HG03045 (cell line): ENCODE data around the gene TNRC18.
"Not testable (repeated sequence)": the region's sequence is repeated elsewhere in the genome, so short reads cannot be mapped to it uniquely, and the experiment has no call there.

Experiments used
- ATAC-seq: cut with Tn5 transposase; IDR thresholded peaks from one replicate; pipeline ENCODE4 v1.9.1; 2021; ENCODE audit warnings: mild to moderate bottlenecking, moderate library complexity; ENCODE audit not compliant: unreplicated experiment

Gene TNRC18

DNA sequence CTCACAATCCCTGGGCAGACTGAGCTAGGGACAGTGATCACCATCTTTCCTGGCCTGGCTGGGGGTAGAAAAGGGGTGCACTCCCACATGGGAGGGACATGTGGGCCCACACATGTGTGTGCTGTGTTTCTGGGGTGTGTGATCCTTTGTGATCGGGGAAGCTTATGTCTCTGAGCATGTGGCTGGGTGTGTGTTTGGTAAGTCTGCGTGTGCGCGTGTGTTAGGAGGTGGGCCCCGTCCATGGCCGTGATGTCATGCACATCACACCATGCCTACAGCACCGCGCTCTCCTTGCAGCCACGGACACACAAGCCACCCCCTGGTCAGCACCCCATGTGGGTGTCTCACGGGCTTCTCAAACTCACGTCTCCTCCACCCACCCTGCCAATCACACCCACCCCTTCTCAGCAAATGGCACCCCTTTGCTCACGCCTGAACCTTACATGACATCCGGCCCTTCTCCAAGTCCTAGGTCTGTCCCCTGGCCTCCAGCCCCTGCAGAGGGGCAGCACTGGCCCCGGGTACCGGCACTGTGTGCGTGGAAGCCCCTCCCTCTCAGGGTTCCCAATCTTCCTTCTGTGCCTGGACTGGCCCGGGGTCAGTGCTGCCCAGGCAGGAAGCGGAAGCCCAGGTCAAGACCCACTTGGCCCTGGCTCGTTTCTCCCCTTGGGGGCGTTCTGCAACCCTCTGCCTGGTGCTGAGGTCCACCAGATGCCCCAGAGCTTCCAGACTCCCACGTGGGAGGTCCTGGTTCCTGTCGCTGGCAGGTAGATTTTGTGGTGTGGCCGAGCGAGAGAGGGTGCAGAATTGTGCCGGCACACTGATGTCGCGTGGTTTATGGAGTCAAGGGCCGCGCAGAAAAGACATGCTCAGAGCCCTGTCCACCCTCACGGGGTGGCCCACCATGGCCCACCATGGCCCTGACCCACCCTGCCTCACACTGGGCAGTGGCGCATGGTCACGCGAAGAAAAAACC is 128.3 kb downstream of the TNRC18 start:
- ATAC-seq: no peak

DNA sequence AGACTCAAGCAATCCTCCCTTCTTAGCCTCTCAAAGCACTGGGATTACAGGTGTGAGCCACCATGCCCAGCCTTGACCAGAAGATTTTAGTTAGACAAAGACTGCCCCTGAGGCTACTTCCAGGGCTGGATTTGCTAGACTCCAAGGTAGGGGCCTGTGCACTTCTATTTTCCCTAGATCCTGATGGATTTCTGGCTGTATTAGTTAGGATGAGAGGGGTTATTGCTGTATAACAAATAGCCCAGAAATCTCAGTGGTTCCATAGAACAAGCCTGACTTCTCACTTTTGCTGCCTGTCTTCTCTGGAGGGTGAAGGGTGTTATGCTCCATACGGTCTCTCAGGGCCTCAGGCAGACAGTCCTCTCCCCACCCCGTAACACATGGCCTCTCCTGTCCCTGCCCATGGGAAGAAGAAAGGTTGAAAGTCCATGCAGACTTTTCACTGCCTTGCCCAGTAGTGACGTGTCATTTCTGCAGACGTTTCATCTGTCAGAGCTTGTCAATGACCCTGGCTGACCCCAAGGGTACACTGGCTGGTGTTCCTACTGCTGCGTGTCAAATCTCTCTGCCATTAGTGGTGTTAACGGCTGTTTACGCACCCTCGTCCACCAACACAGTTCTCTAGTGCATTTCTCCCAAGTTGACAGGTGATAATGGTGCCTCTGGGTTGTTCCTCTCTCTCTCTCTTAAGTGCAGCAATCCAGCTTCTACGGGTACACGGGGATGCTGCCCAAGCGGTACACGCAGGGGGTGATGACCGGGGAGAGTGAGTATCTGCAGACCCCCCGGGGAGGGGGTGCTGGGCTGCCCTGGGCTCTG is 129.3 kb downstream of the TNRC18 start:
- ATAC-seq: no peak

DNA sequence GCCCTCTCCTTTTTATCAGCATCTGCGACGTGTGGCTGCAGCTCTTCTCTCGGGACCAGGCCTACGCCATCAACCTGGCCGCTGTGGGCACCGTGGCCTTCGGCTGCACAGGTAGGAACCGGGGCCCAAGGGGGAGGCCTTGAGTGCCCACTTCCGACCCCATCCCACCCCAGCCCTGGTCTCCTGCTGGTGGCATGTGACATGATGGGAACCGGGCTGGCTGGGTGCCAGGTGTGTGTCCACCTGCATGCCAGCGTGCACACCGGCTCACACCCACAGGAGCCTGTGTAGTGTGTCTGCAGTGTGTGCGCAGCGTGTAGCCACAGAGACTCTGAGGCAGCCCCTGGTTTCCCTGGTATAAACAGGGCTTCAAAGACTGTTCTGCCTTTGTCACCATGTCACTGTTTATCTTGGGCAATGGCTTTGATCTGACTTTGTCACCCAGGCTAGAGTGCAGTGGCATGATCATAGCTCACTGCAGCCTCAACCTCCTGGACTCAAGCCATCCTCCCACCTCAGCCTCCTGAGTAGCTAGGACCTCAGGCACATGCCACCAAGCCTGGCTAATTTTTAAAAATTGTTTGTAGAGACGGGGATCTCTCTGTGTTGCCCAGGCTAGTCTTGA is 131.8 kb downstream of the TNRC18 start:
- not testable (repeated sequence) for ATAC-seq

DNA sequence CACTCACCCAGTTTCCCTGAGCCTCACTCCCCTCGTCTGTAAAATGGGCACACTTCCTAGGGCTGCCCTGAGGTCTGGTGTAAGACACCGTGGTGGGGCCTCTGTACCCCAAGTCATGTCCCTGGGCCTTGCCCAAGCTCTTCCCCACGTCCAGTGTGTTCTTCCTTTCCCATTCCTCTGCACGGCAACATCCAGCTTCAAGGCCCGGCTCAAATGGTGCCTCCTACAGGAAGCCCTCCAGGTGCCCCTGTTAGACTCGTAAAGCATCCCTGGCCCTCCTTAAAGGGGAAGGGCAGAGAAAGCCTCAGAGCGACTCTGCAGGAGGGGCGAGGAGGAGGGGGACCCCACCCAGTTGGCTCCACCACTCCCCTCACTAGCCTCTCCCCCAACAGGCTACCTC is 132.3 kb downstream of the TNRC18 start:
- no peak for ATAC-seq

DNA sequence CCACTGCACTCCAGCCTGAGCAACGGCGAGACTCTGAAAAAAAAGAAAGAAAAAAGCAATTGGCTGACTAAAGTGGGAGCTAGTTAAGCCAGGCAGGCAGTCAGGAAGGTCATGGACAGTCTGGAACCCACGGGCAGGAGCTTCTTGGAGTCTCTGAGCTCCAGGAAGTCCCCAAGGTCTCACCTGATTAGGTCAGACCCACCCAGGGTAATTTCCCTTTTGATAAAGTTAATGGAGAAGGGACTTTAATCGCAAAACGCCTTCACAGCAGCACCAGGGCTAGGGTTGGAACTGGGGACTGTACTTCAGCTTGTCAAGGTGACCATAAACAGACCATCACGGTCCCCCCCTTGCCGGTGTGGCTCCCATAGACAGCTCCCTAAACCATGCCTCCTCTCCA is 134.3 kb downstream of the TNRC18 start:
- no peak for ATAC-seq

DNA sequence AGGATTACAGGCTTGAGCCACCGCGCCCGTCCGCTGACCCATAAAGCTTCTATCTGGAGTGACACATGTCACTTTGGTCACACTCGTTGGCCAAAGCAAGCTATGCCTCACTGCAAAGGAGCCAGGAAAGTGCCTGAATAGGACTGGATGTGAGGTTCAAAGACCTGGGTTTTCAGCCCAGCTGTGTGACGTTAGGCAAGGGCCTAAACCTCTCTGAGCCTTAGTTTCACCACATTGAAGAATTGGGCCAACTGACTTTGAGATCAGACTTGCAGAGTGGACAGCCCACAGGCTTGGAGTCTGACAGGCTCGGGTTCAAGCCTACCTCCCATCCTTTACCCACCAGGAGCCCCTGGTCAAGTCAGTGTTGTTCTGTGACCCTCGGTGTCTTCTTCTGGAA is 135.1 kb downstream of the TNRC18 start:
- not testable (repeated sequence) for ATAC-seq

DNA sequence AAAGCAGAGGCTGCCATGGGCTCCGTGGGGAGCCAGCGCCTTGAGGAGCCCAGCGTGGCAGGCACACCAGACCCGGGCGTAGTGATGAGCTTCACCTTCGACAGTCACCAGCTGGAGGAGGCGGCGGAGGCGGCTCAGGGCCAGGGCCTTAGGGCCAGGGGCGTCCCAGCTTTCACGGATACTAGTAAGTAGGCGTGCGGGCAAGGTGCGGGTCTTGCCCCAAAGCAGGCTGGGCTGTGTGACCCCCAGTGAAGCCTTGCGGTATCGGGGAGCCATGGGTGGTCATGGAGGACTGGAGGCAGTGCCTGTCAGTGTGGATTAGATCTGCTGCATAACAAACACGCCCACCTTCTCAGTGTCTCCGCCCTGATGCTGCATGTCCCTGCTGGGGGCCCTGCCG is 135.8 kb downstream of the TNRC18 start:
- ATAC-seq: no peak

DNA sequence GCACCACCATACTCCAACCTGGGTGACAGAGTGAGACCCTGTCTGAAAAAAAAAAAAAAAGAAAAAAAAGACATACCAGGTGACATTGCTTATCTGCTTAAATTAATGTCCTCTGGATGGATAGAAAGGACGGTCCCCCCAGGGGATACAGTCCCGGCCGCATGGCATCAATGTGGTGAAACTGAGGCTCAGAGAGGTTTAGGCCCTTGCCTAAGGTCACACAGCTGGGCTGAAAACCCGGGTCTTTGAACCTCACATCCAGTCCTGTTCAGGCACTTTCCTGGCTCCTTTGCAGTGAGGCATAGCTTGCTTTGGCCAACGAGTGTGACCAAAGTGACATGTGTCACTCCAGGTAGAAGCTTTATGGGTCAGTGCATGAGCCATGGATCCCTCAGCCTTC is 136.3 kb downstream of the TNRC18 start:
- not testable (repeated sequence) for ATAC-seq

DNA sequence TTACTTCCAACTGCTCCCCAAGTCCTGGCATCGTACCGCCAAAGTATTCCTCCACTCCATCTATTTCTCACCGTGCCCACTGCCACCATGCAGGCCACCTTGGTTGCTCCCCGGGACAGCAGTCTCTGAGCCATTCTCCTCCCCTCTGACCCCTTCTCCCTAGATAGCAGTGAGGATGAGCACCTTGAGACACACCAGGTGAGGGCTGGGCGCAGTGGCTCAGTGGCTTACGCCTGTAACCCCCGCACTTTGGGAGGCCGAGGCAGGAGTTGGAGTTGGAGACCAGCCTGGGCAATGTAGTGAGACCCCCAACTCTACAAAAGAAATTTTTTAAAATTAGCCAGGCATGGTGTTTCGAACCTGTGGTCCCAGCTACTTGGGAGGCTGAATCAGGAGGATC is 136.7 kb downstream of the TNRC18 start:
- no peak for ATAC-seq

DNA sequence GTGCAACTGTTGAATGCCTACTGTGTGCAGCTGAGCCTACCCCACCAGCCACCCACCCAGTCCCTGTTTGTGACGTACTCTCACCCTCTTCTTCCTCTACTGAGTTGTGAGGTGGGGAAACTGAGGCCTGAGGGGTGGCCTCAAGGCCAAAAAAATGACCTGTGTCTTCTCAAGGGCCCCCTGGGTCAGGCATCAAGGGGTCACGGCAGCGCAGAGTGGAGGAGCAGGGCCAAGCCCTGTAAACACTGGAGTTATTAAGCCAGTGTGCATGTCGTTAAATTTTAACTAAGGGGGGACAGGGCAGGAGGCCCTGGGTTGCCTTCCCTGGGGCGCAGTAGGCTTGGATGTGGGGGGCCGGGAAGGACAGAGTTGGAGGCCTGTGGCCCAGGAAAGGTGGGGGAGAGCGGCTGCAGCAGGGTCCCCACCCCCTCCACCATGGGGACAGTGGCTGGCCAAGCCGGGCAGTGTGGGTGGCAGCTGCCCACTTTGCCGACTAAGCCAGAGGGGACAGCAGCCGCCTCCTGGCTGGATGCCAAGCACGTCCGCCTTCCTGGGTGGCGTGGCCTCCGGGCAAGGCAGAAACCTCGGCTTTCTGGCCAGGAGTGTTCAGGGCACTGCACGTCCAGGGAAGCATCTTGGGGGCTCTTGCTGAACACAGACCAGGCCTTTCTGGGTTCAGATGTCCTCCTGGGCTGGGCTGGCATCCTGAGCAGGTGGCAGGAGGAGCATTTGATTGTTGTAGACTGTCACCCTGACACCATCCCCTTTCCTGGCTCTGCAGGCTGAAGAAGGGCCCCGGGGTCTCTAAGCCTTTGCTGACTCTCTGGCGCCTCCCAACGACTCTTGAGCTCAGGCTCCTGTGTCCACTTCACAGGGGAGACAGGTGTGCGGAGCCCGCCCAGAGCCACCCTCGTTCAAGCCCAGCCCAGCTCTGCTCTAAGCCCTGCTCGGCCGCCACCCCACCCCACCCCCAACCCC is 139.0 kb downstream of the TNRC18 start:
- no peak for ATAC-seq

DNA sequence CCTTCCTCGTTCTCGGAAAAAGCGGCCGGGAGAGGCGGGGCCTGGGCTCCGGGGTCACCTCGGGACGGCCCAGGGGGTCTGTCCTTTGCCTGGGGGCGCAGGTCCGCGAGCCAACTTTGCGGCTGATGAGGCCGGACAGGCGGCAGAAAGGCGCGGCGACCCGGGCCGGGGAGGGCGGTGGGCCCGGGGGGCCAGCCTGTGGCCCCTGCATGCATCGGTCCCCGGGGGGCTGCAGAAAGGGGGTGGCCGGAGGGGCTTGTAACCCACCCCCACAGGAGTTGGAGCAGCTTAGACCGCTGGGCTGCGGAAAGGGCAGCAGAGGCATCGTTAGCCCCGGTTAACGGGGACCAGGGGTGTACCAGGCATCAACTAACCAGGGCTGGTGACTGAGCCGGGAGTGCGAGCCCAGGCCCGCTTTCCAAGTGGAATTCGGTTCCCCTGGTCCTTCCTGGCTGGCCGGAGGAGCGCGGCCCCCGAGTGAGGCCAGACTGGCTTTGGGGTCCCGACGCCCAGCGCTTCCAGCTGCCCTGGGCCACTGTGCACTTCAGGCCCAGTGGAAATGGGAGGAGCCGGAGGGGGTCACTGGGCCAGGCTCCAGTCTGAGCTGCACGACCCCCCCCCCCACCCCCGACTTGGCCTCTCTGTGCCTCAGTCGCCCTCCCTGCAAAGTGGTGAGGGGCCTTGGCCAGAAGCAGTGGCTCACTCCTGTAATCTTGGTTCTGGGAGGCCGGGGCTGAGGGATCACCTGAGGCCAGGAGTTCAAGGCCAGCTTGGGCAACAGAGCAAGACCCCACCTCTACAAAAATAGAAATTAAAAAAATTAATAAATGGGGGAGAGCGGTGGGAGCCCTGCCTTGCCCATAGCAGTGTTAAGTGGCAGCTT is 140.0 kb downstream of the TNRC18 start:
- no peak for ATAC-seq

DNA sequence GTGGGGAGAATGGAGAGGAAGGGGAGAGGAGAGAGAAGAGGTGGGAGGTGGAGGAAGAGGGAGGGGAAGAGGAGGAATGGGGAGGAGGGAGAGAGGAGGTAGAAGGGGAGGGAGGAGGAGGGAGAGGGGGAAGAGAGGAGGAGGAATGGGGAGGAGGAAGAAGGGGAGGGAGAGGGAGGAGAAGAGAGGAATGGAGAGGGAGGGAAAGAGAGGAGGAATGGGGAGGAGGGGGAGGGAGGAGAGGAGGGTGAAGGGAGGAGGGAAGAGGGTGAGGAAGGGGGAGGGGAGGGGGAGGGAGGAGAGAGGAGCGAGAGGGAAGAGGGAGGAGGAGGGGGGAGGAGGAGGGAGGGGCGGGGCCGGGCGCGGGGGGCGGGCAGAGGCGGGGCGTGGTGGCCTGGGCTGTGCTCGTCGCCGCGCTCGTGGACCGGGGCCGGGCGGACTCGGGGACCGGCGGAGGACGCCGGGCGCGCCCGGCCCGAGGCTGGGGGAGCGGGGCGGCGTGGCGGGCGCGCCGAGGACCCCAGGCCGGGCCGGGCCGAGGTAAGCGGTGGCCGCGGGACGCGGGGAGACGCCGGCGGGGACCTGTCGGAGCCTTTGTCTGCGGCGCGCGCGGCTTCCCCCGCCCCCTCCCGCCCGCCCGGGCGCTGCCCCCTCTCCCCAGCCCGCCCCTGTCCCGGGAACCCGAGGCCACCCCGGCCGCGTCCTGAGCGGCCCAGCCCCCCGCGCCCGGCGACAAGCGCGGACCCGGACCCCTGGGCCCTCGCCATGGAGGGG is 140.9 kb downstream of the TNRC18 start, which contains the start of gene SLC29A4:
TSS of gene SLC29A4 (plus strand) at position 401 of the 774 bp plus-strand sequence. CDS start 4,874 bp downstream, outside the sequence.
- ATAC-seq: no peak

DNA sequence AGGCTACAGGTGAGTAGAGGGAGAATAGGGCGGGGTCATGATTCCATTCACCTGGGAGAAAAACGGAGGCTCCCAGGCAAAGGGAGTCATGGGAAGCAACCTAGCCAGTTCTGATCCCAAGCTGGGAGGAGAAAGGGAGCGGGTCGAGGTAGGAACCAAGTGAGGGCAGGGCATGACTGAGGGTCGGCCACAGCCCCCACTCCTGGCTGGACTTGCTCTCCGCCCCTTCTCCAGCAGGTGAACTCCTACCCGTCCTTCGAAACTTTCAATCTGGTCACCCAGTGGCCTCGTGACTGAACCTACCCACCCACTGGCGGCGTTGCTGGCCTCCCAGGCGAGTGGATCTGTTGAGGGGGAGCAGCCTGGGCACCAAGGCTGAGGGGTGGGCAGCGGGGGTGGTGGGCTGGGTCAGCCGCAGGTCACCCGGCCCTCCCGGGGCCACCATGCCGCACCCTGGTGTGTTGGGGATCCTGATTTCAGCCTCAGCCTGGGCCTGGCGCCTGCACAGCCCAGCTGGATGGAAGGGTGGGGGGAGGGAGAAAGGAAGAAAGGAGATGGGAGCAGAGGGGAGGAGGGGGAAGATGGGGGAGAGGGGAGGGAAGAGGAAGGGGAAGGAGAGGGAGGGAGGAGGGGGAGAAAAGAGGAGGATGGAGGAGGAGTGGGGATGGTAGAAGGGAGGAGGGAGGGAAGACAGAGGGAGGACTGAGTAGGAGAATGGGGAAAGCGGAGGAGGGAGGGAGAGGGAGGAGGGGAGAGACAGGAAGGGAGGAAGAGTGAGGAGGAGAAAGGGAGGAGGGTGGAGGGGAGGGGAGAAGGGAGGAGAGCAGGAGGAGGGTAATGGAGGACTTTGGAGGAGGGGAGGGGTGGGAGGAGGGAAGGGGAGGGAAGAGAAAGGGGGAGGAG is 141.8 kb downstream of the TNRC18 start:
- ATAC-seq: not testable (repeated sequence)

DNA sequence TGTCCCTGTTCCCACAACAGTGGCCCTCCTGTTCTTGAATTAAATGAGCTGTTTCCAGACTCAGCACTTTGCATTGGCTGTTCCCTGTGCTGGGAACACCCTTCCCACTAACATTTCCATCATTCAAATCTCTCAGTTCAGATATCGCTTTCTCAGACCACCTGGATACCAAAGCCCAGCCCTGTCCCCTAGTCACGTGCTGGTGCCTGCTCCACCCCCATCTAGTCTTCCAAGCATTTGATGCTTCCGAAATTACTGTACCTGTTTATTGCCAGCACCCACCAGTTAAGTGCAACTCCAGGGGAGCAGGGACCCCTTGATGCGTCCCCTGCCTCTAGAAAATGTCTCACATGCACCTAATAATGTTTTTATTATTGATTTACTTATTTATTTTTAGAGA is 143.9 kb downstream of the TNRC18 start:
- no peak for ATAC-seq

DNA sequence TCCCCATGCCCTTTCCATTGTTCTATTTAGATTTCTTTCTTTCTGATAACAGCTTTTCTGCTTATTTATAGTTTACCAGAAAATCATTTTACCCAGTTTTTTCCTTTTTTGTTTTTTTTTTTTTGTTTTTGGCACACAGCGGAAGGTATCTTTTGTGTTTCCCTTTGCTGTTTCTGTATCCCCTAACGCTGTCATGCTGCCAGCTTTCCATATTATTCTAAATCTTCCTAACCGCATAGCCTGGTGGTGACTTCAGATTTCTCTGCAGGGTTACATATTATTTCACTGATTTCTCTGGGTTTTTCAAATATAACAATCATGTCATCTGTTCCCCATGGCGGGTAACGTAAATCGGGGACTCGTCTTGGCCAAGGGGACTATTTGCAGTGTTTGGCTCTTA is 144.9 kb downstream of the TNRC18 start:
- ATAC-seq: no peak

DNA sequence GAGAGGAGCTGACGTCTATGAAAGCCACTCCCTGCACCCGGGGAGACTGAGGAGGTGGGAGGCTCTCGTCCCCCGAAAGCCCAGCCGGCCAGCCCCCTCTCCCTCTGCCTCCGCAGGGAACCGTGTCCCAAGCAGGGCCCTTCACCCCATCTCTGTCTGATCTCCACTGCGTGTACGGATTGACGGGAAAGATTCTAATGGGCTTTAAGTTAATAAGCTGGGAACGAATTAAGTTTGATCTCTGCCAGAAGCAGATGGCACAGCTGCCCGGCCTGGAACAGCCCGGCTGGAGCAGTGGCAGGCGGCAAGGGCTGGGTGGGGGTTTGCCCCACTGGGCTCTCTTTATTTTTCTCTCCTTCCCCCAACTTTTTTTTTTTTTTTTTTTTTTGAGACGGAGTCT is 147.0 kb downstream of the TNRC18 start:
- no peak for ATAC-seq

DNA sequence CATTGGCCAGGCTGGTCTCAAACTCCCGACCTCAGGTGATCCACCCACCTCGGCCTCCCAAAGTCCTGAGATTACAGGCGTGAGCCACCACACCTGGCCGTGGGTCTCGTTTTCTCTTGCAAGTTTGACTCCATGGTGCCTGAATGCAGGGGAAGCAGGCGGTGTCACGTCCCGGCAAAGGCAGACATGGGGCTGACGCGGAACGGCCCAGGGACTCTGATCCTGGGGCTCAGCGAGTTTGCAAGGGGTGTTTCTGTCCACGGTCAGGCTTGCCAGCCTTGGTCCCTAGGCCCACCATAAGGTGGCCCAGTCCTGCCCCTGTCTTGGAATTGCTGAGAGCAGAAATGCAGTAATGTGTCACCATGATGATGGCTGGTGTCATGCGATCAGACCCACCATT is 147.5 kb downstream of the TNRC18 start:
- ATAC-seq: not testable (repeated sequence)
